Measurements from ENCODE around the gene LMNA.

DNA sequence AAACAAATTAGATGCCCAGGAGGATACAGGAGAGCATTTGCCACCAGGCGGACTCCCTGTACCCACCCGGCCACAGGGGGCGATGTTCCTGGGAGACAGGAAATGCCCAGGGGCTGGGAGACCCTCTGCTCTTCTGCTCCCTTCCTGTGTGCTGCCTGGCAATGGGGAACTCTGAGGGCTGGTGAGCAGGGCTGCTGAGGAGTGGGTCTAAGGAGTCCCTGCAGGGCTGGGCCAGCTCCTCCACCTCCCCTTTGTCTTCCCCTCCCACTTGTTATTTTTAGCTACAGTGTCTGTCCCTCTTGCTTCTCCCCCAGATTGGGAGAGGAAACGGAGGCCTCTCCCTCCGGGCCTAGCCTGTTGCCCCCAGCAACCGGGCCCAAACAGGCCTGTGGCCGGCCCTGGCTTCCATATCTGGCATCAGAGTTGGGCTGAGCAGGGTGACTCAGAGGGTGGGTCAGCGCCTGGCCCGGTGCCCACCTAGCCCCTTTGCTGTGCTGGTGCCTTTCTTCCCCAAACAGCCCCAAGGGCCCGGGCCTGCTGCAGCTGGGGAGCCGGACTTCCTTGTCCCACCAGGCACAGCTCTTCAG lies 11.6 kb downstream of the LMNA start:
- TF ChIP-seq POLR2AphosphoS5 (IDR thresholded peaks at IDR 0.05; ENCODE audit: low read depth, low read length) (no peak), TAF1 (IDR thresholded peaks at IDR 0.05; ENCODE audit: borderline replicate concordance, insufficient read depth, low read length) (no peak), SIN3A (IDR thresholded peaks at IDR 0.05; ENCODE audit: borderline replicate concordance, insufficient read depth, low read length) (peak; percentile 65; the same call in 1 of the 2 replicates)
- TF ChIP-seq, protein P1, sequence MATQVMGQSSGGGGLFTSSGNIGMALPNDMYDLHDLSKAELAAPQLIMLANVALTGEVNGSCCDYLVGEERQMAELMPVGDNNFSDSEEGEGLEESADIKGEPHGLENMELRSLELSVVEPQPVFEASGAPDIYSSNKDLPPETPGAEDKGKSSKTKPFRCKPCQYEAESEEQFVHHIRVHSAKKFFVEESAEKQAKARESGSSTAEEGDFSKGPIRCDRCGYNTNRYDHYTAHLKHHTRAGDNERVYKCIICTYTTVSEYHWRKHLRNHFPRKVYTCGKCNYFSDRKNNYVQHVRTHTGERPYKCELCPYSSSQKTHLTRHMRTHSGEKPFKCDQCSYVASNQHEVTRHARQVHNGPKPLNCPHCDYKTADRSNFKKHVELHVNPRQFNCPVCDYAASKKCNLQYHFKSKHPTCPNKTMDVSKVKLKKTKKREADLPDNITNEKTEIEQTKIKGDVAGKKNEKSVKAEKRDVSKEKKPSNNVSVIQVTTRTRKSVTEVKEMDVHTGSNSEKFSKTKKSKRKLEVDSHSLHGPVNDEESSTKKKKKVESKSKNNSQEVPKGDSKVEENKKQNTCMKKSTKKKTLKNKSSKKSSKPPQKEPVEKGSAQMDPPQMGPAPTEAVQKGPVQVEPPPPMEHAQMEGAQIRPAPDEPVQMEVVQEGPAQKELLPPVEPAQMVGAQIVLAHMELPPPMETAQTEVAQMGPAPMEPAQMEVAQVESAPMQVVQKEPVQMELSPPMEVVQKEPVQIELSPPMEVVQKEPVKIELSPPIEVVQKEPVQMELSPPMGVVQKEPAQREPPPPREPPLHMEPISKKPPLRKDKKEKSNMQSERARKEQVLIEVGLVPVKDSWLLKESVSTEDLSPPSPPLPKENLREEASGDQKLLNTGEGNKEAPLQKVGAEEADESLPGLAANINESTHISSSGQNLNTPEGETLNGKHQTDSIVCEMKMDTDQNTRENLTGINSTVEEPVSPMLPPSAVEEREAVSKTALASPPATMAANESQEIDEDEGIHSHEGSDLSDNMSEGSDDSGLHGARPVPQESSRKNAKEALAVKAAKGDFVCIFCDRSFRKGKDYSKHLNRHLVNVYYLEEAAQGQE (IDR thresholded peaks at IDR 0.05; ENCODE audit: insufficient read depth in 1 of 2, low read depth in 2 of 2, low read length in 2 of 2), result peak in 1 of 2 experiments; percentile 46; a peak in 1 of 4 replicates

All from PFSK-1 (cell line).